Vein endothelial cell (primary cell): ENCODE measurements around the gene TOB2. TPM values are rescaled to one million over a fixed set of nuclear protein-coding genes. Genes with fewer than 3 reads are reported as not detected.

Source experiments
- total RNA-seq: library from RNA; depleted of rRNA; stranded (reverse); fragments of >200 nt; gene quantifications from 2 replicates; pipeline ENCODE4 v1.2.3, GENCODE V29; 2012

TOB2 gene, protein sequence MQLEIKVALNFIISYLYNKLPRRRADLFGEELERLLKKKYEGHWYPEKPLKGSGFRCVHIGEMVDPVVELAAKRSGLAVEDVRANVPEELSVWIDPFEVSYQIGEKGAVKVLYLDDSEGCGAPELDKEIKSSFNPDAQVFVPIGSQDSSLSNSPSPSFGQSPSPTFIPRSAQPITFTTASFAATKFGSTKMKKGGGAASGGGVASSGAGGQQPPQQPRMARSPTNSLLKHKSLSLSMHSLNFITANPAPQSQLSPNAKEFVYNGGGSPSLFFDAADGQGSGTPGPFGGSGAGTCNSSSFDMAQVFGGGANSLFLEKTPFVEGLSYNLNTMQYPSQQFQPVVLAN
- total RNA-seq, result 45.1 and 53.6 TPM in 2 replicates

DNA sequence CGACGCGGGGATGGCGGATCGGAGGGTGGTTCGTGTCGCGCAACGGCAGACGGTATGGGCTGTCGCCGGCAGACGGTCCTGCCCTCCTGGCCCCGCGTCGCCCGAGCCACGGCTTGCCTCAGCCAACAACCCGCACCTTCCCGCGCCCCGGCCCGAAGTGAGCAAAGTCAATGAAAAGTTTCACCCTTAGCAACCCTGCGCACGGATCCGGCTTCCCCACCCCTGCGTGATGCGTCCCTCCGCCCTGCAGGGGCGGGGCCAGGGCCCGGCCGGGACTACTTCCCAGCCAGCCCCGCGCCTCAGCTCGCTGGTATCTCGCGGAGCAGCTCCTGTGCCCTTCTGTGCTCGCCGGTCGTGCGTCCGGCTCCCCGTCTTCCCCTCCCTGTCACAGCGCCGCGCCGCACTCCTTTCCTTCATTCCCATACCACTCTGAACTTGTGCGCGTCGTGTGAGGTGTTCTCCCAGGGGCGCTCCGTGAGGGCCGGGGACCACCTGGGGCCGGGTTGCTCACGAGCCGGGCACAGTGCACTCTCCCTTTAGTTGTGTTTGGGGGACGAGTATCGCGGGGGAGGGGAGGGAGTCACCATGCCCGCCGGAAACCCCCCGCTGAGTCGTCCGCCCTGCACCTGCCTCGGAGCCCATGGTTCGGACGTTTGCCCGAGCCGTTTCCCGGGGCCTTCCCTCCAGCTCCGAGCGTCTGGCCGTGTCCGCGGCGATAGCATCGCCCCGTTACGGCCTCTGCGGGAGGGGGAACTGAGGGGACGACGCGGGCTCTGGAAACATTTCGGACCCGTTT, at the start of gene TOB2:
Gene TOB2, minus strand, starts transcription at position 163 of the 796 bp plus-strand sequence. CDS start 9,456 bp downstream, outside the sequence.

DNA sequence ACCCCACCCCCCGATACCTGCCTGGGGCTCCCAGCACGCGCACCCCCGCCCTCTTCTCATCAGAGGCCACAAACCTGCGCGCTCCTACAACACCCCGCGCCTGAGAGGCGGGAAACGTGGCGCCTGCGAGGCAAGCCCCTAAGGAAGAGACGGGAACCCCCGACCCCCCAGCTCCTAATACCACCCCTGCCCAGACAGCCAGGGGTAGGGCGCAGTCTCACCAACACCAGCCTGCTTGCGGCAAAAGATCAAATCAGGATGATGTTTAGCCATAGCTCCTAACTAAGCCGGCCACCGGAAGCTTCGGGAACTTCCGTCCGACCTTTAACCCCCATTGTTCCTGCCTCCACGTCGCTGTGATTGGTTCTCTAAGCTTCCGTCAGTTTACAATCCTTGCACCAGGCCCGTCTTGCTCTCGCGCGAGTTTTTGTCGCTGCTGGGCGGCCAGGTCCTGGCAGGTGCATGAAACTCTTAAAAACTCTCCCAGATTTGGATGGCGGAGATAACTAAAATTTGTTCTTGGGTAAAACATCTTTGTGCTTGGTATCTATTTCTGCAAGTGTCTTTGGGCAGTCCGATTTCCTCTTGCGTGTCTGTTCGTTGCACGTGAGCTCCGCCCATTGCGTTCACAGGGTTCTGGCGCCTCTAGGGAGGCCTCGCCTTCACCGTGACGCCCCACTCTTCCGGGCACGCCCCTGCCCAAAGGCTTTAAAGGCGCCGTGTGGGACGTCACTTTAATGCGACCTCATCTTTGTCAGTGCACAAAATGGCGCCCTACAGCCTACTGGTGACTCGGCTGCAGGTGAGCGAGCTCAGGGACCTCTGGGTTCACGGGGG, 22.0 kb upstream of the TOB2 start, which contains the start of the genes ACO2 and PHF5A:
Gene ACO2, plus strand, starts transcription at position 737 of the 837 bp plus-strand sequence. Its CDS starts 30 bp downstream, at position 767.
Gene PHF5A, minus strand, starts transcription at position 312 of the 837 bp plus-strand sequence. Its CDS starts 39 bp downstream, at position 273.

Other genes with a start within 250 kb of the TOB2 start
- 27.8 and 34.6 TPM in 2 replicates for gene L3MBTL2, start 241.5 kb downstream of the TOB2 start, total RNA-seq
- gene CHADL, start 205.9 kb downstream of the TOB2 start, total RNA-seq, result 0.98 and 1.4 TPM in 2 replicates
- gene RANGAP1, start 160.6 kb downstream of the TOB2 start, total RNA-seq, result 133 and 171 TPM in 2 replicates
- 80.8 and 121 TPM in 2 replicates for gene ZC3H7B, start 145.3 kb downstream of the TOB2 start, total RNA-seq
- 3.9 and 5.2 TPM in 2 replicates for gene TEF, start 64.9 kb downstream of the TOB2 start, total RNA-seq
- 48.3 and 53.3 TPM in 2 replicates for gene PHF5A, start 21.9 kb upstream of the TOB2 start, total RNA-seq
- 82.0 and 96.0 TPM in 2 replicates for gene ACO2, start 22.3 kb upstream of the TOB2 start, total RNA-seq
- 22.5 and 27.0 TPM in 2 replicates for gene POLR3H, start 97.7 kb upstream of the TOB2 start, total RNA-seq
- not detected in 2 replicates for gene CSDC2, start 114.2 kb upstream of the TOB2 start, total RNA-seq
- gene PMM1, start 143.0 kb upstream of the TOB2 start, total RNA-seq, result 3.7 and 5.2 TPM in 2 replicates
- 43.1 and 48.4 TPM in 2 replicates for gene DESI1, start 174.2 kb upstream of the TOB2 start, total RNA-seq
- 301 and 399 TPM in 2 replicates for gene XRCC6, start 174.5 kb upstream of the TOB2 start, total RNA-seq
- 86.3 and 89.8 TPM in 2 replicates for gene SNU13, start 242.1 kb upstream of the TOB2 start, total RNA-seq